ENCODE results near the gene PCED1B.
"Not testable (repeated sequence)": the region's sequence is repeated elsewhere in the genome, so short reads cannot be mapped to it uniquely, and the experiment has no call there.

Gene PCED1B

GRCh38 chr12:47214771-47215170 is 135.3 kb downstream of the PCED1B start:
- no peak overlapping the region for H3K4me3 ChIP-seq (ENCODE audit: low read length)
- TF ChIP-seq, protein P1, sequence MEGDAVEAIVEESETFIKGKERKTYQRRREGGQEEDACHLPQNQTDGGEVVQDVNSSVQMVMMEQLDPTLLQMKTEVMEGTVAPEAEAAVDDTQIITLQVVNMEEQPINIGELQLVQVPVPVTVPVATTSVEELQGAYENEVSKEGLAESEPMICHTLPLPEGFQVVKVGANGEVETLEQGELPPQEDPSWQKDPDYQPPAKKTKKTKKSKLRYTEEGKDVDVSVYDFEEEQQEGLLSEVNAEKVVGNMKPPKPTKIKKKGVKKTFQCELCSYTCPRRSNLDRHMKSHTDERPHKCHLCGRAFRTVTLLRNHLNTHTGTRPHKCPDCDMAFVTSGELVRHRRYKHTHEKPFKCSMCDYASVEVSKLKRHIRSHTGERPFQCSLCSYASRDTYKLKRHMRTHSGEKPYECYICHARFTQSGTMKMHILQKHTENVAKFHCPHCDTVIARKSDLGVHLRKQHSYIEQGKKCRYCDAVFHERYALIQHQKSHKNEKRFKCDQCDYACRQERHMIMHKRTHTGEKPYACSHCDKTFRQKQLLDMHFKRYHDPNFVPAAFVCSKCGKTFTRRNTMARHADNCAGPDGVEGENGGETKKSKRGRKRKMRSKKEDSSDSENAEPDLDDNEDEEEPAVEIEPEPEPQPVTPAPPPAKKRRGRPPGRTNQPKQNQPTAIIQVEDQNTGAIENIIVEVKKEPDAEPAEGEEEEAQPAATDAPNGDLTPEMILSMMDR (conservative IDR thresholded peaks at IDR 0.05; ENCODE audit: low read length): no peak
- DNase-seq (ENCODE audit: low read depth): no peak

- TF ChIP-seq, protein P1 (conservative IDR thresholded peaks at IDR 0.05; ENCODE audit: low read length): no peak
- H3K4me3 ChIP-seq (ENCODE audit: low read length): no peak overlapping the region
- no peak for DNase-seq (ENCODE audit: low read depth)
Measured at GRCh38 chr12:47216150-47216677, 136.8 kb downstream of the PCED1B start.

- DNase-seq (ENCODE audit: low read depth); H3K4me3 ChIP-seq (ENCODE audit: low read length): not testable (repeated sequence)
Measured at GRCh38 chr12:47217595-47217869, 138.1 kb downstream of the PCED1B start.

DNA sequence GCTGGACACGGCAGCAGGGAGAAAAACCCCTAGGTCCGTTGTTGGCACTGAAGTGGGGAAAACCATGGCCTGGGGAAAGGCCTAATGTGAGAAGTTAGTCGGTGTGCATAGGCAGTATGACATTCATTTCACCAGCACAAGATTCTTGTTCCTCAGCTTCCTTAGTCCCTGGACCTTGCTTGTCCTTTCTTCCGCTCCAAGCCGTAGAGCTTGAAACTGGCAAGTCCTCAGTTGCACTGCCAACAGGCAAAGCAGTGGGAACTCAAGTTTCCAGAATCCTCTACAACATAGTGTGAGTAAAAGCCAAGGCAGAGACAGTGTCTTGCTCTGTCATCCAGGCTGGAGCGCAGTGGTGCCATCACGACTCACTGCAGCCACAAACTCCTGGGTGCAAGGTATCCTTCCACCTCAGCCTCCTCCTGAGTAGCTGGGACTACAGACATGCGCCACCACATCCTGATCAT is 138.8 kb downstream of the PCED1B start:
- no peak for DNase-seq (ENCODE audit: low read depth)
- H3K4me3 ChIP-seq (ENCODE audit: low read length): no peak overlapping the region
- TF ChIP-seq, protein P1 (conservative IDR thresholded peaks at IDR 0.05; ENCODE audit: low read length): no peak

GRCh38 chr12:47219243-47219642 is 139.8 kb downstream of the PCED1B start:
- H3K4me3 ChIP-seq (ENCODE audit: low read length): no peak overlapping the region
- TF ChIP-seq, protein P1 (conservative IDR thresholded peaks at IDR 0.05; ENCODE audit: low read length): no peak
- peak; percentile 36 for DNase-seq (ENCODE audit: low read depth)

GRCh38 chr12:47221256-47222023 is 142.0 kb downstream of the PCED1B start:
- no peak overlapping the region for H3K4me3 ChIP-seq (ENCODE audit: low read length)
- TF ChIP-seq, protein P1 (conservative IDR thresholded peaks at IDR 0.05; ENCODE audit: low read length): no peak
- DNase-seq (ENCODE audit: low read depth): no peak

- no peak for DNase-seq (ENCODE audit: low read depth)
- TF ChIP-seq, protein P1 (conservative IDR thresholded peaks at IDR 0.05; ENCODE audit: low read length): no peak
- H3K4me3 ChIP-seq (ENCODE audit: low read length): no peak overlapping the region
Measured at GRCh38 chr12:47222520-47223030, 143.2 kb downstream of the PCED1B start.
